K562 (cell line): ENCODE data around the gene CREM. TPM values are rescaled to one million over a fixed set of nuclear protein-coding genes. Genes with fewer than 3 reads are reported as not detected.

ENCODE experiments used
- ATAC-seq: fragments of 200-7000 bp; cut with Tn5 transposase; 3 replicates; pipeline ENCODE4 v1.9.1; 2020; ENCODE audit warnings: moderate library complexity
- Bru-seq: library from RNA; stranded (reverse); fragments of 400-500 nt; gene quantifications from one replicate; lab custom pipeline; 2021; lab: Mats Ljungman, UMichigan
- BruChase-seq, 2 experiments: library from RNA; stranded (reverse); fragments of 400-500 nt; gene quantifications; one replicate each; lab custom pipeline; 2021; lab: Mats Ljungman, UMichigan
- BruUV-seq: library from RNA; stranded (reverse); fragments of 400-500 nt; replicated peaks from 2 replicates; lab custom pipeline; 2021; lab: Mats Ljungman, UMichigan
- CTCF ChIA-PET: fragments of 300-600 bp; formaldehyde crosslinking; extraction: SDS; loops from one replicate; lab custom pipeline; 2021; ENCODE audit warnings: low intra/inter-chr PET ratio; lab: Yijun Ruan, JAX
- POLR2A ChIA-PET: fragments of 300-600, 350-650 bp; sonication (Branson Sonifier 250); formaldehyde crosslinking; extraction: SDS; loops from one replicate; lab custom pipeline; 2021; ENCODE audit warnings: antibody characterized with exemption, inconsistent platforms; lab: Yijun Ruan, JAX
- DNase-seq, 4 experiments: peaks; one replicate each; pipeline versions ENCODE4 v3.0.0 to v3.0.0-alpha.2; 2011 to 2018; ENCODE audit warnings: low spot score in 3 of 4, mixed read lengths in 3 of 4; ENCODE audit errors: extremely low read depth in 1 of 4
- FAIRE-seq: peaks from 2 replicates; lab custom pipeline; 2011; peaks lifted over from hg19 to GRCh38; lab: Jason Lieb, UNC
- H2AFZ ChIP-seq: 2 replicates; pipeline ENCODE4 v1.6.0; 2011; ENCODE audit warnings: low read depth, low read length, control low read depth, inconsistent platforms
- H3K27ac ChIP-seq: fragments of 200-600 bp; 3 replicates; pipeline ENCODE4 v1.8.0; 2011; ENCODE audit warnings: low read depth, mild to moderate bottlenecking, control low read depth, inconsistent platforms, low read length, moderate library complexity, mixed read lengths; ENCODE audit errors: extremely low read depth
- H3K27me3 ChIP-seq, 2 experiments: fragments of 300-600 bp in 1 of 2; 2 replicates in 1 of 2; 3 replicates in 1 of 2; pipeline versions ENCODE4 v1.6.0 to v1.8.0; 2011; ENCODE audit warnings: inconsistent platforms in 2 of 2, low read length in 2 of 2, mild to moderate bottlenecking in 1 of 2, mixed read lengths in 1 of 2, moderate library complexity in 1 of 2; ENCODE audit not compliant: control insufficient read depth in 2 of 2, insufficient read depth in 2 of 2
- H3K36me3 ChIP-seq: fragments of 300-600 bp; 3 replicates; pipeline ENCODE4 v1.8.0; 2011; ENCODE audit warnings: mild to moderate bottlenecking, low read length, inconsistent platforms; ENCODE audit not compliant: control insufficient read depth, insufficient read depth
- H3K4me1 ChIP-seq, 2 experiments: fragments of 200-600 bp in 1 of 2; replicated peaks in 1 of 2; 2 replicates in 1 of 2; 3 replicates in 1 of 2; pipeline versions ENCODE4 v1.5.1 to v1.8.0; 2011; ENCODE audit warnings: inconsistent platforms in 2 of 2, low read length in 2 of 2, mild to moderate bottlenecking in 1 of 2, mixed read lengths in 1 of 2, moderate library complexity in 1 of 2; ENCODE audit not compliant: control insufficient read depth in 2 of 2, insufficient read depth in 2 of 2
- H3K4me2 ChIP-seq: 2 replicates; pipeline ENCODE4 v1.6.1; 2011; ENCODE audit warnings: low read length, control low read depth, inconsistent platforms, mixed read lengths; ENCODE audit not compliant: insufficient read depth
- H3K4me3 ChIP-seq: fragments of 200-600 bp; sonication (generic), shearing (Covaris generic); 2 replicates; pipeline ENCODE4 v1.5.1; 2016; ENCODE audit warnings: control low read depth, inconsistent platforms
- H3K79me2 ChIP-seq: fragments of 200-600 bp; 3 replicates; pipeline ENCODE4 v1.8.0; 2011; ENCODE audit warnings: low read length, inconsistent platforms; ENCODE audit not compliant: control insufficient read depth, insufficient read depth
- H3K9ac ChIP-seq, 2 experiments: 2 replicates each; pipeline versions ENCODE4 v1.6.0 to v1.6.1; 2011; ENCODE audit warnings: low read depth in 2 of 2, low read length in 2 of 2, control low read depth in 1 of 2, inconsistent platforms in 1 of 2, mild to moderate bottlenecking in 1 of 2, mixed read lengths in 1 of 2; ENCODE audit not compliant: insufficient read depth in 1 of 2
- H3K9me1 ChIP-seq: one replicate; pipeline ENCODE4 v1.6.0; 2011; ENCODE audit warnings: inconsistent platforms, mild to moderate bottlenecking, low read length, moderate library complexity; ENCODE audit not compliant: control insufficient read depth, insufficient read depth
- H3K9me3 ChIP-seq: replicated peaks from 2 replicates; pipeline ENCODE4 v1.5.1; 2011; ENCODE audit warnings: low read depth, low read length, inconsistent platforms; ENCODE audit not compliant: control insufficient read depth, insufficient read depth
- H4K20me1 ChIP-seq: replicated peaks from 2 replicates; pipeline ENCODE4 v1.6.1; 2011; ENCODE audit warnings: low read length, inconsistent platforms, mixed read lengths; ENCODE audit not compliant: control insufficient read depth, insufficient read depth
- BRCA1 ChIP-seq, 2 experiments: fragments of 450-650 bp in 1 of 2; sonication (generic) in 1 of 2; formaldehyde crosslinking in 1 of 2; IDR thresholded peaks; 2 replicates each; pipeline versions ENCODE4 v1.5.0 to v1.6.1; 2017 to 2020; ENCODE audit warnings: mild to moderate bottlenecking in 1 of 2, missing genetic modification reagents in 1 of 2
- E2F3 ChIP-seq: fragments of 250-450 bp; sonication (Bioruptor Pico); IDR thresholded peaks from 2 replicates; pipeline ENCODE4 v1.4.0; 2020; ENCODE audit warnings: mild to moderate bottlenecking
- GATAD2A ChIP-seq: fragments of 450-650 bp; IDR thresholded peaks from 2 replicates; pipeline ENCODE4 v1.6.1; 2017
- MEF2D ChIP-seq: conservative IDR thresholded peaks from 2 replicates; pipeline ENCODE4 v1.6.1; 2016; ENCODE audit warnings: low read depth, missing genetic modification characterization, missing compliant biosample characterization
- MEIS2 ChIP-seq: fragments of 450-650 bp; IDR thresholded peaks from 2 replicates; pipeline ENCODE4 v1.6.1; 2014; ENCODE audit warnings: mild to moderate bottlenecking; ENCODE audit not compliant: partially characterized antibody
- NKRF ChIP-seq: fragments of 450-650 bp; IDR thresholded peaks from 2 replicates; pipeline ENCODE4 v1.6.1; 2016; ENCODE audit warnings: borderline replicate concordance
- RBFOX2 ChIP-seq: fragments of 200-400 bp; formaldehyde crosslinking; IDR thresholded peaks from 2 replicates; pipeline ENCODE4 v1.6.1; 2017; ENCODE audit warnings: low read depth, mild to moderate bottlenecking, low read length, moderate library complexity
- SMARCE1 ChIP-seq: fragments of 450-650 bp; IDR thresholded peaks from 2 replicates; pipeline ENCODE4 v1.7.1; 2016; ENCODE audit warnings: mild to moderate bottlenecking
- TEAD2 ChIP-seq: fragments of 450-650 bp; IDR thresholded peaks from 2 replicates; pipeline ENCODE4 v1.6.1; 2016; ENCODE audit warnings: missing genetic modification characterization, control low read depth, missing compliant biosample characterization
- WGBS: fragments of 100-300 bp; shearing (Covaris generic); methylation state at CpG from one replicate; pipeline ENCODE4 v1.1.6; 2016; ENCODE audit warnings: low coverage, mixed read lengths; ENCODE audit not compliant: insufficient coverage; ENCODE audit errors: missing lambda C conversion rate; 5-methylcytosine and 5-hydroxymethylcytosine counted together
- in situ Hi-C: fragments of 300-500 bp; cut with MboI; formaldehyde crosslinking; loops from 4 replicates; pipeline ENCODE4 v1.15.0; 2018; ENCODE audit warnings: inconsistent platforms, mixed read lengths
- intact Hi-C: fragments of 100-400 bp; cut with micrococcal nuclease; formaldehyde crosslinking; loops from 2 replicates; pipeline ENCODE4 v1.14.2; 2022
- long read RNA-seq, 3 experiments: library from polyadenylated mRNA in 2 of 3; library from RNA in 1 of 3; unstranded in 2 of 3; stranded (forward) in 1 of 3; transcript quantifications; one replicate each; pipeline ENCODE4 v2.0.0, GENCODE V29; 2019 to 2022
- polyA minus RNA-seq, 3 experiments: library from RNA; depleted of rRNA, polyadenylated mRNA; stranded (reverse); fragments of >200 nt; gene quantifications; 2 replicates each; pipeline ENCODE4 v1.2.3, GENCODE V29; 2011
- polyA plus RNA-seq, 8 experiments: library from polyadenylated mRNA; depleted of rRNA in 4 of 8; stranded (reverse) in 5 of 8; unstranded in 3 of 8; fragments of >200 nt; fragmentation: Nextera tagmentation in 2 of 8; fragmentation: Illumina TruSeq in 1 of 8; extraction: Ambion mirVana in 2 of 8; extraction: Trizol in 1 of 8; gene quantifications; 2 replicates each; pipeline versions ENCODE4 v1.2.1 to v1.2.3, GENCODE V29; 2011 to 2014; ENCODE audit warnings: inconsistent platforms in 1 of 8, missing spikeins in 1 of 8
- total RNA-seq, 7 experiments: library from RNA; depleted of rRNA in 6 of 7; stranded (reverse); fragments of >200 nt in 6 of 7; fragmentation: Illumina TruSeq in 2 of 7; extraction: Trizol in 2 of 7; gene quantifications; 2 replicates each; pipeline versions ENCODE4 v1.2.1 to v1.2.3, GENCODE V29; 2011 to 2021; ENCODE audit warnings: low replicate concordance in 1 of 7
- TF ChIP-seq, protein P1 (sequence below): sonication (generic); formaldehyde crosslinking; IDR thresholded peaks from 2 replicates; pipeline ENCODE4 v1.4.0; 2020; ENCODE audit warnings: mild to moderate bottlenecking, missing genetic modification reagents

Gene CREM
- 17.8 and 46.7 TPM in 2 replicates for total RNA-seq (2011; cell fraction: chromatin; rRNA removed; ENCODE audit: low replicate concordance)
- total RNA-seq (2011; cell fraction: nucleolus; rRNA removed) = 15.3 and 16.1 TPM in 2 replicates
- 22.4 and 38.3 TPM in 2 replicates for total RNA-seq (2011; cell fraction: nucleoplasm; rRNA removed)
- total RNA-seq (2014; rRNA removed) (46.6 and 50.7 TPM in 2 replicates), total RNA-seq (2014; rRNA removed; fragmentation: Illumina TruSeq; extraction: Trizol) (50.4 and 59.9 TPM in 2 replicates), total RNA-seq (2015; rRNA removed; fragmentation: Illumina TruSeq; extraction: Trizol) (38.6 and 39.1 TPM in 2 replicates), total RNA-seq (2021) (43.7 and 46.4 TPM in 2 replicates), polyA plus RNA-seq (2011; rRNA removed) (51.7 and 70.2 TPM in 2 replicates), polyA plus RNA-seq (2014; fragmentation: Illumina TruSeq; extraction: Trizol) (44.2 and 51.3 TPM in 2 replicates), polyA plus RNA-seq (2014; fragmentation: Nextera tagmentation; extraction: Ambion mirVana) (10 to 100 TPM; 47.0 to 48.3 TPM), polyA plus RNA-seq (2014; rRNA removed) (63.0 and 69.4 TPM in 2 replicates), polyA minus RNA-seq (2011; rRNA and poly(A)+ RNA removed) (37.0 and 37.8 TPM in 2 replicates), Bru-seq, nascent RNA (percentile 73 among the genes with signal in this experiment), BruChase-seq, experiment 1, labeled RNA remaining after a 2-hour chase (percentile 73 among the genes with signal in this experiment), BruChase-seq, experiment 2, labeled RNA remaining after a 6-hour chase (percentile 72 among the genes with signal in this experiment)
- polyA plus RNA-seq (2011; cell fraction: cytosol; rRNA removed) = 37.7 and 43.8 TPM in 2 replicates
- 16.7 and 18.8 TPM in 2 replicates for polyA plus RNA-seq (2011; cell fraction: nucleus; rRNA removed)
- 51.9 and 60.3 TPM in 2 replicates for polyA plus RNA-seq (2012)
- 13.2 and 13.5 TPM in 2 replicates for polyA minus RNA-seq (2011; cell fraction: cytosol; rRNA and poly(A)+ RNA removed)
- polyA minus RNA-seq (2011; cell fraction: nucleus; rRNA and poly(A)+ RNA removed) = 11.7 and 14.1 TPM in 2 replicates
- long read RNA-seq, experiment 1, transcript CREM-240 (3 exons, 1,022 nt) = minor isoform, 15 of 91 reads
- long read RNA-seq, experiment 1, transcript CREM-211 (4 exons, 1,207 nt) = major isoform, 17 of 91 reads
- long read RNA-seq, experiment 1, partial matches to known transcripts = 5 of 91 reads
- long read RNA-seq, experiment 1, other reads (novel, unspliced or antisense) = 45 of 91 reads
- long read RNA-seq, experiment 2, partial matches to known transcripts = 4 of 33 reads
- long read RNA-seq, experiment 2, other reads (novel, unspliced or antisense) = 21 of 33 reads
- long read RNA-seq, experiment 3, transcript CREM-211 (4 exons, 1,207 nt) = major isoform, 7 of 41 reads
- long read RNA-seq, experiment 3, transcript CREM-240 (3 exons, 1,022 nt) = minor isoform, 5 of 41 reads
- long read RNA-seq, experiment 3, partial matches to known transcripts = 4 of 41 reads
- long read RNA-seq, experiment 3, other reads (novel, unspliced or antisense) = 18 of 41 reads

GRCh38 chr10:35126530-35127288 is at the start of gene CREM:
Gene CREM, plus strand, starts transcription at chr10:35126846. Its CDS starts 10,990 bp downstream, at chr10:35137836.
- peak; percentile 77 for FAIRE-seq
- WGBS = under 1% methylated on average over 52 of the region's 80 CpGs
- peak; percentile 84 for ATAC-seq
- Histone ChIP-seq H3K27ac (peak within 1 kb of the TSS; percentile 99), H3K9me3 (no peaks in the 10 kb centered on the region), H3K27me3 (no peaks in the 10 kb centered on the region), H3K36me3 (no peaks in the 10 kb centered on the region), H3K4me3 (peak within 1 kb of the TSS; percentile 95), H3K4me2 (peak within 1 kb of the TSS; percentile 96), H3K4me1 (peaks cover 15 to 22% of the 10 kb centered on the region in 2 experiments), H2AFZ (peak within 1 kb of the TSS; percentile 93), H3K9me1 (no peaks in the 10 kb centered on the region), H4K20me1 (no peaks in the 10 kb centered on the region), H3K79me2 (peaks cover 43% of the 10 kb centered on the region), H3K9ac (peak within 1 kb of the TSS; percentile 98 to 99)
- DNase-seq = peak; percentile 97 to 98 (median 98)
- in situ Hi-C loops = no loop called here
- BruUV-seq = no TSS peak
- POLR2A ChIA-PET = interaction anchor here (0.6 to 3.7 kb wide), 17 partner anchors 8 to 676 kb away, joined by 3 to 24 read pairs (median 4); partner anchors contain the start of gene CUL2
- intact Hi-C loops = loop anchor here (1.0 to 10.0 kb wide), 6 partner anchors 69 to 508 kb away; partner anchors contain the start of gene GJD4
- CTCF ChIA-PET = interaction anchor here (0.7 to 1.0 kb wide), 3 partner anchors 69 to 93 kb away, joined by 5 to 7 read pairs (median 5); no protein-coding TSS in a partner anchor
- TF ChIP-seq SMARCE1 (0 out of 2 replicates have a peak, but pooled peaks have one; percentile 24), MEF2D (tag) (no peak), TEAD2 (tag) (no peak), BRCA1 (IDR thresholded peaks at IDR 0.05) (no peak), BRCA1 (CRISPR knock-in tag; IDR thresholded peaks at IDR 0.05) (no peak), MEIS2 (peak; percentile 78), GATAD2A (no peak), RBFOX2 (peak; percentile 96), NKRF (no peak), E2F3 (no peak)
- TF ChIP-seq, protein P1, sequence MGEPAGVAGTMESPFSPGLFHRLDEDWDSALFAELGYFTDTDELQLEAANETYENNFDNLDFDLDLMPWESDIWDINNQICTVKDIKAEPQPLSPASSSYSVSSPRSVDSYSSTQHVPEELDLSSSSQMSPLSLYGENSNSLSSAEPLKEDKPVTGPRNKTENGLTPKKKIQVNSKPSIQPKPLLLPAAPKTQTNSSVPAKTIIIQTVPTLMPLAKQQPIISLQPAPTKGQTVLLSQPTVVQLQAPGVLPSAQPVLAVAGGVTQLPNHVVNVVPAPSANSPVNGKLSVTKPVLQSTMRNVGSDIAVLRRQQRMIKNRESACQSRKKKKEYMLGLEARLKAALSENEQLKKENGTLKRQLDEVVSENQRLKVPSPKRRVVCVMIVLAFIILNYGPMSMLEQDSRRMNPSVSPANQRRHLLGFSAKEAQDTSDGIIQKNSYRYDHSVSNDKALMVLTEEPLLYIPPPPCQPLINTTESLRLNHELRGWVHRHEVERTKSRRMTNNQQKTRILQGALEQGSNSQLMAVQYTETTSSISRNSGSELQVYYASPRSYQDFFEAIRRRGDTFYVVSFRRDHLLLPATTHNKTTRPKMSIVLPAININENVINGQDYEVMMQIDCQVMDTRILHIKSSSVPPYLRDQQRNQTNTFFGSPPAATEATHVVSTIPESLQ = peak; percentile 64; the same call in 1 of the 2 replicates
